Stimulated activated CD4-positive, alpha-beta T cell treated with anti-CD3 and anti-CD28 coated beads, Interleukin-12 subunit alpha, Interleukin-12 subunit beta, amount 100 ng/mL, for 4 hours (primary cell): ENCODE results near the gene SPATA16.
"Not testable (repeated sequence)": the region's sequence is repeated elsewhere in the genome, so short reads cannot be mapped to it uniquely, and the experiment has no call there.

Experiments
- DNase-seq: peaks from one replicate; pipeline ENCODE4 v3.0.0-alpha.2; 2020

SPATA16 gene

GRCh38 chr3:173140986-173141385 lies at the start of gene SPATA16:
Gene SPATA16, minus strand, starts transcription at chr3:173141235. Its CDS starts 23,504 bp downstream, at chr3:173117731.
- no peak for DNase-seq

GRCh38 chr3:173183022-173183421 lies 42.0 kb upstream of the SPATA16 start:
- not testable (repeated sequence) for DNase-seq

DNA sequence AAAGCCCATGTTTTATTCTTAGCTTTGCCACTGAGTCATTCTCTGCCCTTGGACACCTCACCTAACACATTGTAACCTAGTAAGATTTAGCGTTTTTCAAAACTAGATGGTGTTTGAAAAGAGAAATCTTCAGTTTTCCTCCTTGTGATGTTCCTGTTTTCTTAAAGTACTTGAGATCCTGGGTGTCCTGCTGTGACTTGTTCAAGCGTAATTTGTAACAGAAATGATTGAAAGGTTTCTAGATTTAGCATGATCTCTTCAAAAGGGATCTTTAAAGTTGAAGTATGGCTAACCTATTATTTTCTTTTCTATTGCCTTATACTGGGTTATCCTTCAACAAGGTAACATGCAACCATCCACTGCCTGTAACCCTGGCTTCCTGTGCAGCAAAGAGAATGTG lies 32.6 kb upstream of the SPATA16 start:
- DNase-seq: no peak

GRCh38 chr3:173159139-173159538 lies 18.1 kb upstream of the SPATA16 start:
- DNase-seq: not testable (repeated sequence)

- not testable (repeated sequence) for DNase-seq
Measured at GRCh38 chr3:173156533-173156932, 15.5 kb upstream of the SPATA16 start.

DNA sequence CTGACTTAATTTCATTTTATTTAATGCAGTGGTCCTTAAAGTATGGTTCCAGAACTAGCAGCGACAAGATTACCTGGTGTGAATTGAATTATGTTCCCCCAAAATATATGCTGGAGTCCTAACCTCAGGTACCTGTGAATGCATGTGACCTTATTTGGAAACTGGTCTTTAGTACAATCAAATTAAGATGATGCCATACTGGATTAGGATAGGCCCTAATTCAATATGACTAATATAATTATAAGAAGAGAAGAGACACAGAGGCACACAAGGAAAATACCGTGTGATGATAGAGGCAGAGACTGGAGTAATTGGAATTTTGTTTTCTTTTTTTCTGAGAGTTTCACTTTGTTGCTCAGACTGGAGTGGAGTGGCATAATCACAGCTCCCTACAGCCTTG lies 12.6 kb upstream of the SPATA16 start:
- no peak for DNase-seq

GRCh38 chr3:173139420-173139819 lies 1.6 kb downstream of the SPATA16 start:
- DNase-seq: no peak

DNA sequence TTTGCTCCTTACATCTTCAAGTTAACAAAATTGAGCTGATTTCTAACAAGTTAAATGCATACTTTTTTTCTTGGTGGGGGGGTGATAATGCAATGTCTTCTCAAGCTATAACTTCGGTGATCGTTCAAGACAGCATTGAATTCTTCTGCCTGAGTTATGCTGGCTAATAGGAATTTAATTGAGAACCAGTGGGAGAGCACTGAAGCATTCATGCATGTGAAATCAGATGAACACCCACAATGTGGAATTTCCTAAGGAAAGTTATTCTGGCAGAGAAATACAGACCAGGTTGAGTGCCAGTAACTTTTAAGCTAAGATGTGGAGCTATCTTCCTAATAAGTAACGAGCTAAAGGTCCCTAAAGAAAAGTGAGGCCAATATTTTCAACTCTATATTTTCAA lies 3.0 kb downstream of the SPATA16 start:
- DNase-seq: no peak

- DNase-seq: no peak
Measured at GRCh38 chr3:173135059-173135458, 6.0 kb downstream of the SPATA16 start.

DNA sequence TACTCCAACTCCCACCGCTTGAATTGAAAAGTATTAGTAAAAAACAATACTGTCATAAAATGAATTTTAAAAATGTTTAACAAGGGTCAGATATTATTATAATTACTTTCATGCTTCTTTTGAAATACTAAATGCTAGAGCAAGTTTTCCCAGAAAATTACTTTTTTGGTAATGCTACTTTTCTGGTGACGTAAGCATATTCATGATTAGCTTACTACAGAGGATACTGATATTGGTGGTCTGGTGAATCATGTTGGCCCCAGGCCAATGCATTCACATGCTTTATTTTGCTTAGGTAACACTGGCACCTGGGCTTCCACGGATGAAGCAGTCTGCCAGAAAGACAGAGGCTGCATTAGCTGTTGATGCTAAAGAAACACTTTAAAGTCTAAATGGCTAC lies 12.4 kb downstream of the SPATA16 start:
- DNase-seq: no peak

GRCh38 chr3:173111321-173111720 lies 29.7 kb downstream of the SPATA16 start:
- DNase-seq: no peak

- no peak for DNase-seq
Measured at GRCh38 chr3:173109143-173109542, 31.9 kb downstream of the SPATA16 start.

DNA sequence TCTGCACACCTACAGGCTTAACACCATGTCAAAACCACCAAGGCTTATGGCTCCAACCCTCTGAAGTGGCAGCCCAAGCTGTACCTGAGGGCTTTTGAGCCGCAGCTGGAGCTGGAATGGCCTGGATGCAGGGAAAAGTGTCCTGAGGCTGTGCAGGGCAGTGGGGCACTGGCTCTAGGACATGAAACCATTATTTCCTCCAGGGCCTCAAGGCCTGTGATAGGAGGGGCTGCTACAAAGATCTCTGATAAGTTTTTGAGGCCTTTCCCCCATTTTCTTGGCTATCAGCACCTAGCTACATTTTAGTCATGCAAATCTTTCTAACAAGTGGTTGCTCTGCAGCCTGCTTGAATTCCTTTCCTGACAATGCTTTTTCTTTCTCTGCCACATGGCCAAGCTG lies 37.6 kb downstream of the SPATA16 start:
- no peak for DNase-seq

DNA sequence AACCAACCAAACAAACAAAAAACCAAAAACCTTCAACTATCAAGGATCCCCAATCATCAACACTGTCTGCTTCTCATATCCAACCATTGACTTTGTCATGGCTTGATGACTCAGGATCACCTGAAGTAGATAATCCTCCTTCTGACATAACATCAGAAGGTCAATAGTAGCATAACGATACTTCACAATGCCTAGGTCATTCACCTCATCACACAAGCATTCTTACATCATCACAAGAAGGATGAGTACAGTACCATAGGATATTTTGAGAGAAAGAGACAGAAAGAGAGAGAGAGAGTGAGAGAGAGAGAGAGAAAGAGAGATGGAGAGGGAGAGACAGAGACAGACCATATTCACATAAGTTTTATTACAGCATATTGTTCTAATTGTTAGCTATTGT lies 42.1 kb downstream of the SPATA16 start:
- no peak for DNase-seq

DNA sequence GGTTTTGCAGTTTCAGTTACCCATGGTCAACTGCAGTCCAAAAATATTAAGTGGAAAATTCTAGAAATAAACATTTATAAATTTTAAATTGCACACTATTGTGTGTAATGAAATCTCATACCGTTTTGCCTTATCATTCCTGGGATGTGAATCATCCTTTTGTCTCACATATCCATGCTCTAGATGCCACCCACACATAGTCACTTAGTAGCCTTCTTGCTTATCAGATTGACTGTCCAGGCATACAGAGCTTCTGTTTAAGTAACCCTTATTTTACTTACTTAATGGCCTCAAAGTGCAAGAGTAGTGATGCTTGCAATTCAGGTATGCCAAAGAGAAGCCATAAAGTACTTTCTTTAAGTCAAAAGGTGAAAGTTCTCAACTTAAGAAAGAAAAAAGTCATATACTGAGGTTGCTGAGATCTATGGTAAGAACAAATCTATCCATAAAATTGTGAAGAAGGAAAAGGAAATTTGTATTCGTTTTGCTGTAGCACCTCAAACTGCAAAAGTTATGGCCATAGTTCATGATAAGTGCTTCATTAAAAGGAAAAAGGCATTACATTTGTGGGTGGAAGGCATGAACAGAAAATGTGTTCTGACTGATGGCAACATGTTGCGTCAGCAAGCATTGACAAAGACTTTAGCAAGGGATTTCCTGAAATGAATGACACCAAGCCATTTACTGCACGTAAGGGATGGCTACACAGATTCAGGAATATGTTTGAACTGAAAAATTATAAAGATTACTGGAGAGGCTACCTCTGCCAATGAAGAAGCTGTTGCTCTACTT lies 43.8 kb downstream of the SPATA16 start:
- no peak for DNase-seq

DNA sequence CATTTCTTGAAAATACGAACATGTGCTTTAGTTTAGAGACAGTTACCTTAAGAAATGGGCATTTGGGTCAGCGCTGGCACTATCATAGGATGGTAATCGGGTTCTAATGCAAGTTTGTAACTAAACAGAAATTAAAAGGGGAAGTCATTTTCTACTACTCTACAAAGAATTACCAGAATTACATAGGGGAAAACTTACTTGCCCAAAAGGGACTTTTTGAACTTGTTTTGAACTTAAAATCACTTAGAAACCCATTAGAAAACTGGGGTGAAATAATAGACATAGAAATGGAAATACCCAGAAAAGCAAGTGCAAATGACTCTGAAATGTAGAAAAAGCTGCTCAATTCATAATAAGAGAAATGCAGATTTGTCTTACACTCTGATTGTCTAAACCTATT lies 44.9 kb downstream of the SPATA16 start:
- no peak for DNase-seq

- no peak for DNase-seq
Measured at GRCh38 chr3:173092038-173092437, 49.0 kb downstream of the SPATA16 start.

DNA sequence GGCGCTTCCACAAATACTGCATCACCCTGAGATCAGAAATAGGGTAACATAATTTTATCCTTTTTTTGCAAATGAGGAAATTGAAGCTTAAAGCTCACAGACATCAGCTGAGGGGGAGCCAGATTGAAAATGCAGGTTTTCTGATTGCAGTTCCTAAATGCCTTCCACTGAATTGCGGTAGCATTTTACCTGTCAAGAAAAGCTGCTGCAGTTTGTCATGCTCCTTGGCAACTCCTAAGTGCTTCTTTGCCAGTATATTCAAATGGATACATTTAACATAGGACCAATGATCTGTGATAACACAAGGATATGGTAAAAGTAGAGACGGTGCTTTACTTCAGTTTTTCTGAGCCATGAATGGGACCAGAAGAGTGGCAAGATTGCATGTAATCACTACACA lies 50.5 kb downstream of the SPATA16 start:
- DNase-seq: no peak

- DNase-seq: no peak
Measured at GRCh38 chr3:173089283-173089682, 51.8 kb downstream of the SPATA16 start.

DNA sequence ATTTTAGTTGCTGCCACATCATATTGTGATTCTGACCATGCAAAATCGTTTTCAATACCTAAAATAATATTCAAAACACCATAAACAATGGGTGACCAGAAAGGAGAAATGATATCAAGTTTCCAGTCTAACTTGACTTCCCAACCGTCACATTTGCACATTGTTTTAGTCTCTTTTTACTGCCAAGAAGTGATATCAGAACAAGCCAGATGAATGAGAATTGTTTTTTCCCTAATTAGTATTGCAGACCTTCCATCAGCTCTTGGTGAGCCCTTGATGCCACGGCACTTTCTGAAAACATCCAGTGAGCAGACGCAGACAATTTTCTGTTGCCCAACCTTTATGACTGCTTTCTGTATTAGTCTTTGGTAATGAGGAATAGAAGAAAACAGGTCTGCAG lies 62.5 kb downstream of the SPATA16 start:
- DNase-seq: no peak

DNA sequence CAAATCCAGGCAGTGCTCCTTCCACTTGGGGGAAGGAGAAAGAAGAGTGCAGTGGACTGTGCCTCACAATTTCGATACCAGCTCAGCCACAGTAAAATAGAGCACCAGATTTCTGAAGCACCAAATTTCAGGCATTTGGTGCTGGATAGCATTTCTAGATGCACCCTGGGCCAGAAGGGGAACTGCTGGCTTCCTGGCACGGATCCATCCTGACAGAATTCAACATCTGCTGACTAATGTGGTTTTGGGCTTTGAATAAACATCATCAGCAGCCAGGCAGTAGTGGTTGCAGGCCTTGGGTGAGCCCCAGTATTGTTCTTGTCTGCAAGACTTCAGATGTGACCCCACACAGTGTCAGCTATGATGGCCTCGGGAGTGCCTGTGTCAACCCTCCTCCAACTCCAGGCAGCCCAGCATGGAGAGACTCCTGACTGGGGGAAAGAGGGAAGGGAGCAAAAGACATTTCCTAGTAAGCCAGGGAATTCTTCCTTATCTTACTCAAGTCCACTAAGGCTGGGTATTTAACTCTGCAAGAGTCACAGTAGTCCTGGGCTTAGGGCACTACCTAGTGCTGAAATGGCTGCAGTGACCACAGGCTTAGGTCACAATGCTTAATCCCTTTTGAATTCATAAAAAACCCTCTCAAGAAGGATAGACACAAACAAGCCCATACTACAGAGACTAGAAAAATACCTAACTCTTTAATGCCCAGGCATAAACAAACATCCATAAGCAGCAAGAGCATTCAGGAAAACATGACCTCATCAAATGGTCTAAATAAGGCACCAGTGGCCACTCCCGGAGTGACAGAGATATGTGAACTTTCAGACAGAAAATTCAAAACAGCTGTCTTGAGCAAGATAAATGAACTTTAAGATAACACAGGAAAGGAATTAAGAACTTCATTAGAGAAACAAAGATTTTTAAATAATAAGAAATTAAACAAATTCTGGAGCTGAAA lies 74.7 kb downstream of the SPATA16 start:
- DNase-seq: no peak

DNA sequence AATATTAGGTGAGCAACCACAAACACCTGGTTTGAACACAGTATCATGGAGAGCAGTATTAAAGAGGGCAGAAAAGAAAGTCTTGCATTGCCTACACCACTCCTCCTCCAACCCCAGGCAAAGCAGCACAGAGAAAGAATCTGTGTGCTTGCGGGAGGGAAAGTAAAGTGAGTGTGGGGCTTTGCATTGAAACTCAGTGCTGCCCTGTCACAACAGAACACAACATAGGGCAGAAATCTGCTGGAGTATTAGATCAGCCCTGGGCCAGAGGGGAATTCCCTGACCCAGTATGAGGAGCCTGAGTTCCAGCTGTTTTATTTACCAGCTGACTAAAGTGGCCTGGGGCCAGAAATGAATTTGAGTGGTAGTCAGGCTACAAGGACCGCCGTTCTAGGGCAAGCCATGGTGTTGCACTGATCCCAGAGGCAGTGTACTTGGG lies 75.5 kb downstream of the SPATA16 start:
- DNase-seq: no peak

- DNase-seq: no peak
Measured at GRCh38 chr3:173064631-173065030, 76.4 kb downstream of the SPATA16 start.

GRCh38 chr3:173058229-173058628 lies 82.8 kb downstream of the SPATA16 start:
- no peak for DNase-seq
